ENCODE measurements around the gene ABRACL.

Gene ABRACL

DNA sequence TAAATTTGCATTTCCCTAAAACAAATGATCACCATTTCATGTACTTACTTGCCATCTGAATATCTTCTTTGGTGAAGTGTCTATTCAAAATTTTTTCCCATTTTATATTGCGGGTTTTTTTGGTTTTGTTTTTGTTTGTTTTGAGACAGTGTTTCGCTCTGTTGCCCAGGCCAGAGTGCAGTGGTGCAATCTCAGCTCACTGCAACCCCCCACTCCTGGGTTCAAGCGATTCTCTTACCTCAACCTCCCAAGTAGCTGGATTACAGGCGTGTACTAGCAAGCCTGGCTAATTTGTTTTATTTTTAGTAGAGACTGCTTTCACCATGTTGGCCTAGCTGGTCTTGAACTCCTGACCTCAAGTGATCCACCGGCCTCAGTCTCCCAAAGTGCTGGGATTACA is 31.4 kb upstream of the ABRACL start:
- no peak overlapping the region for H2AFZ ChIP-seq
- no peak overlapping the region for H3K27ac ChIP-seq
- H3K9me3 ChIP-seq (ENCODE audit: control insufficient read depth, low read length): no peaks in the 10 kb centered on the region
- H3K4me2 ChIP-seq (ENCODE audit: low read length): no peak overlapping the region
- TF ChIP-seq, protein P1, sequence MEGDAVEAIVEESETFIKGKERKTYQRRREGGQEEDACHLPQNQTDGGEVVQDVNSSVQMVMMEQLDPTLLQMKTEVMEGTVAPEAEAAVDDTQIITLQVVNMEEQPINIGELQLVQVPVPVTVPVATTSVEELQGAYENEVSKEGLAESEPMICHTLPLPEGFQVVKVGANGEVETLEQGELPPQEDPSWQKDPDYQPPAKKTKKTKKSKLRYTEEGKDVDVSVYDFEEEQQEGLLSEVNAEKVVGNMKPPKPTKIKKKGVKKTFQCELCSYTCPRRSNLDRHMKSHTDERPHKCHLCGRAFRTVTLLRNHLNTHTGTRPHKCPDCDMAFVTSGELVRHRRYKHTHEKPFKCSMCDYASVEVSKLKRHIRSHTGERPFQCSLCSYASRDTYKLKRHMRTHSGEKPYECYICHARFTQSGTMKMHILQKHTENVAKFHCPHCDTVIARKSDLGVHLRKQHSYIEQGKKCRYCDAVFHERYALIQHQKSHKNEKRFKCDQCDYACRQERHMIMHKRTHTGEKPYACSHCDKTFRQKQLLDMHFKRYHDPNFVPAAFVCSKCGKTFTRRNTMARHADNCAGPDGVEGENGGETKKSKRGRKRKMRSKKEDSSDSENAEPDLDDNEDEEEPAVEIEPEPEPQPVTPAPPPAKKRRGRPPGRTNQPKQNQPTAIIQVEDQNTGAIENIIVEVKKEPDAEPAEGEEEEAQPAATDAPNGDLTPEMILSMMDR (IDR thresholded peaks at IDR 0.05): no peak
- no peaks in the 10 kb centered on the region for H3K27me3 ChIP-seq (ENCODE audit: control insufficient read depth, insufficient read depth, low read length)
- no peak overlapping the region for H3K9ac ChIP-seq
- no peaks in the 10 kb centered on the region for H3K79me2 ChIP-seq
- H3K36me3 ChIP-seq (ENCODE audit: control insufficient read depth, insufficient read depth, low read length): no peaks in the 10 kb centered on the region
- H3K4me1 ChIP-seq: peaks cover 2% of the 10 kb centered on the region
- no peak overlapping the region for H3K4me3 ChIP-seq (ENCODE audit: low read depth, low read length)

DNA sequence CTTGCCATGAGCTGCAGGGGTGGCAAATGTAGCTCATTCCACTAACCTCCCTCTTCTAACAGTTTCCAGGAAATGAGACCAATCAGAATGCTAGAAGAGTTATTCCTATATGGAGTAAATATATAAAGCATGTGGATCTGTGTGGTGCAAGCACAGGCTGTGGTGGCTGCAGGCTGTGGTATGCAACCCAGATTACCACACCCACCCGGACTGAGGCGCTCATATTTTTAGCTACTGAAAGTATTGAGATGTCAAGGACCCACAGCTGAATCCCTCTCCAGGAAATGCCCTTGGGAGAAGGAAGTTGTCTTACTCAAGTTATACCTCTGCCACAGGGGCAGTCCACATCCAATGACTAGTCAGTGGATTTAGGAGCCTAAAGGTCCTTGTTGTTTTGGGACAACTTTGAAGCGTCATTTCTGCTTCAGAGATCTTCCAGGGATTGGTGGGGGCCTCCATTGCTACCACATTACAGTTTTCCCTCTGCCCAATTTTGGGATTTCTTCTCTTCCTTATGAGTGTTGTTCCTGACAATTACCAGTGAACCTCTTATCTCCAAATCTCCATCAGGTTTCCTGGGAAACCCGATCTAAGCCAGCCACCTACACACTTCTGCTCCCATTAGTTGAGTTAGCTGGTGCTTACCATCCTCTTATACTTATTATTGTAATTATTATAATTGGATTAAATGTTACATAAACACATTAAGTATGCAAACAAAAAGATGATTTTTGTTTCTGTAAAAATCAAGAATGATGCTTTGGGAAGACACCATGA is 28.4 kb upstream of the ABRACL start:
- Histone ChIP-seq H3K27ac (no peak overlapping the region), H3K9ac (no peak overlapping the region), H3K4me1 (no peaks in the 10 kb centered on the region), H3K4me2 (ENCODE audit: low read length) (no peak overlapping the region), H3K9me3 (ENCODE audit: control insufficient read depth, low read length) (no peaks in the 10 kb centered on the region), H2AFZ (no peak overlapping the region), H3K79me2 (no peaks in the 10 kb centered on the region), H3K36me3 (ENCODE audit: control insufficient read depth, insufficient read depth, low read length) (no peaks in the 10 kb centered on the region), H3K27me3 (ENCODE audit: control insufficient read depth, insufficient read depth, low read length) (no peaks in the 10 kb centered on the region), H3K4me3 (ENCODE audit: low read depth, low read length) (no peak overlapping the region)
- TF ChIP-seq, protein P1 (IDR thresholded peaks at IDR 0.05): no peak

DNA sequence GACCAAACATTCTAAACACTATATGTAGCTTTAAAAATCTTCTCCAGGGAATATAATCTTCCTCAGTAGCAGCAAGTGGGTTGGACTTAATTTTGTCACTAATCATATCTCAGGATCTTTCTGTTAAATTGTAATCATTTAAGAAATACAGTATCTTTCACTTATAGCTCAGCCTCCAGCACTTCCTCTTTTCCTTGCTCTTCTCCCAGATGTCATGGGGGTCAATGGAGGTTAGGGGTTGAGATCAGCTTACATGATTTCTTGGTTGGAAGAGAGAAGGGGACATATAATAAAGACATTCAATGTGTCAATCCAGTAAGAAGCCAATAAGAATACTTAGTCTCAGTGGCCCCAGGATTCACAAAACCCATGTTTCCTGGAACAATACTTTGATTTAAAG is 24.8 kb upstream of the ABRACL start:
- Histone ChIP-seq H2AFZ (no peak overlapping the region), H3K9me3 (ENCODE audit: control insufficient read depth, low read length) (no peaks in the 10 kb centered on the region), H3K79me2 (no peaks in the 10 kb centered on the region), H3K36me3 (ENCODE audit: control insufficient read depth, insufficient read depth, low read length) (no peaks in the 10 kb centered on the region), H3K4me3 (ENCODE audit: low read depth, low read length) (no peak overlapping the region), H3K27ac (no peak overlapping the region), H3K4me1 (no peaks in the 10 kb centered on the region), H3K4me2 (ENCODE audit: low read length) (no peak overlapping the region), H3K9ac (no peak overlapping the region), H3K27me3 (ENCODE audit: control insufficient read depth, insufficient read depth, low read length) (no peaks in the 10 kb centered on the region)
- TF ChIP-seq, protein P1 (IDR thresholded peaks at IDR 0.05): no peak

DNA sequence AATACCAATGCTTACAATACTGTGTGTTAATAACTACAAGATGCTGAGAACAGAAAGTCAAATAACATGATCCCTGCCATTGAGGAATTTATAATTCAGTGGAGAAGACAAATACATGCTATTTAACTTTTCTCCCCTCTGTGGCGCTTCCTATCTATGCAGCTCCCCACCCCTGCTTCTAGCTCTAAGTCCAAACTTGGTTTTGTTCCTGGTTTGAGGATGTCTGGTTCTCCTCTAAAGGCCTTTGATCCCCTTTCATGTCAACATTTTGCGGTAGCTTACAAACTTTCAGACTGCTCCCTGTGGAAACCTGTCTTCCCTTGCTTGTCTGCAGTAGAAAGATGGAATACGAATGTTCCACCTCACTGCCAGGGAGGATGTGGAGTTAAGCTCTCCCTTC is 22.1 kb upstream of the ABRACL start:
- Histone ChIP-seq H3K4me3 (ENCODE audit: low read depth, low read length) (no peak overlapping the region), H2AFZ (no peak overlapping the region), H3K4me1 (no peaks in the 10 kb centered on the region), H3K79me2 (no peaks in the 10 kb centered on the region), H3K36me3 (ENCODE audit: control insufficient read depth, insufficient read depth, low read length) (no peaks in the 10 kb centered on the region), H3K9ac (no peak overlapping the region), H3K27me3 (ENCODE audit: control insufficient read depth, insufficient read depth, low read length) (no peaks in the 10 kb centered on the region), H3K4me2 (ENCODE audit: low read length) (no peak overlapping the region), H3K9me3 (ENCODE audit: control insufficient read depth, low read length) (no peaks in the 10 kb centered on the region), H3K27ac (no peak overlapping the region)
- TF ChIP-seq, protein P1 (IDR thresholded peaks at IDR 0.05): no peak

DNA sequence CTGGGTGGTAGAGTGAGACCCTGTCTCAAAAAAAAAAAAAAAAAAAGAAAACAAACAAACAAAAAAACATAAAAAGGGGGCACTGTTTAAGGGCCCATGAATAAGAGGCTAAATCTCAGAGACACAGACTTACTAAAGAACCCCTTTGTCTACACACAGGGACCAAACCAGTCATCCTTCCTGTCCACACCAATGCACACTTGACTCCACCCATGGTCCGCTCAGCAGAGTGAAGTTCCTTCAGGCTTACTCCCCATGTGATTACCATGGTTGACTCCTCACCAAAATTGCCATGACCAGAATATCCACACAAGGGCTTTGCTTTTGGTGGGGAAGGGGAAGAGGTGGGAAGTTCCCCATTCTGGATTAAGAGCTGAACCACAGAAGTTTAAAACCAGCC is 21.1 kb upstream of the ABRACL start:
- Histone ChIP-seq H3K9ac (no peak overlapping the region), H3K9me3 (ENCODE audit: control insufficient read depth, low read length) (no peaks in the 10 kb centered on the region), H3K79me2 (no peaks in the 10 kb centered on the region), H3K27me3 (ENCODE audit: control insufficient read depth, insufficient read depth, low read length) (no peaks in the 10 kb centered on the region), H3K36me3 (ENCODE audit: control insufficient read depth, insufficient read depth, low read length) (no peaks in the 10 kb centered on the region), H3K4me3 (ENCODE audit: low read depth, low read length) (no peak overlapping the region), H3K4me1 (no peaks in the 10 kb centered on the region), H2AFZ (no peak overlapping the region), H3K27ac (no peak overlapping the region), H3K4me2 (ENCODE audit: low read length) (no peak overlapping the region)
- TF ChIP-seq, protein P1 (IDR thresholded peaks at IDR 0.05): no peak
